Esophagus muscularis mucosa (tissue), 3 donors: ENCODE results near the gene EFCAB7.

Experiments used
- POLR2A ChIP-seq: fragments of 450-650 bp; IDR thresholded peaks from one replicate; pipeline ENCODE4 v1.6.1; 2017; ENCODE audit warnings: antibody characterized with exemption, moderate library complexity, mild to moderate bottlenecking, low read depth
- TF ChIP-seq, protein P1 (sequence below), 3 experiments: fragments of 200-600 bp in 2 of 3; fragments of 450-650 bp in 1 of 3; sonication (generic) in 2 of 3; IDR thresholded peaks; one replicate each; pipeline ENCODE4 v1.5.1; 2017 to 2019; ENCODE audit warnings: antibody characterized with exemption in 3 of 3, mild to moderate bottlenecking in 2 of 3, moderate library complexity in 1 of 3

- no peak for TF ChIP-seq POLR2A
- TF ChIP-seq, protein P1, sequence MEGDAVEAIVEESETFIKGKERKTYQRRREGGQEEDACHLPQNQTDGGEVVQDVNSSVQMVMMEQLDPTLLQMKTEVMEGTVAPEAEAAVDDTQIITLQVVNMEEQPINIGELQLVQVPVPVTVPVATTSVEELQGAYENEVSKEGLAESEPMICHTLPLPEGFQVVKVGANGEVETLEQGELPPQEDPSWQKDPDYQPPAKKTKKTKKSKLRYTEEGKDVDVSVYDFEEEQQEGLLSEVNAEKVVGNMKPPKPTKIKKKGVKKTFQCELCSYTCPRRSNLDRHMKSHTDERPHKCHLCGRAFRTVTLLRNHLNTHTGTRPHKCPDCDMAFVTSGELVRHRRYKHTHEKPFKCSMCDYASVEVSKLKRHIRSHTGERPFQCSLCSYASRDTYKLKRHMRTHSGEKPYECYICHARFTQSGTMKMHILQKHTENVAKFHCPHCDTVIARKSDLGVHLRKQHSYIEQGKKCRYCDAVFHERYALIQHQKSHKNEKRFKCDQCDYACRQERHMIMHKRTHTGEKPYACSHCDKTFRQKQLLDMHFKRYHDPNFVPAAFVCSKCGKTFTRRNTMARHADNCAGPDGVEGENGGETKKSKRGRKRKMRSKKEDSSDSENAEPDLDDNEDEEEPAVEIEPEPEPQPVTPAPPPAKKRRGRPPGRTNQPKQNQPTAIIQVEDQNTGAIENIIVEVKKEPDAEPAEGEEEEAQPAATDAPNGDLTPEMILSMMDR (IDR thresholded peaks at IDR 0.05): no peak
These were observed 89.6 kb downstream of the EFCAB7 start for GRCh38 chr1:63612971-63613370.
